ENCODE data around the gene BOC. TPM values are rescaled to one million over a fixed set of nuclear protein-coding genes. Genes with fewer than 3 reads are reported as not detected.

Gene BOC
- total and polyA plus RNA-seq, 2 of the 4 experiments (the other 2 are of a cell fraction) = 6.8 to 15.2 TPM

DNA sequence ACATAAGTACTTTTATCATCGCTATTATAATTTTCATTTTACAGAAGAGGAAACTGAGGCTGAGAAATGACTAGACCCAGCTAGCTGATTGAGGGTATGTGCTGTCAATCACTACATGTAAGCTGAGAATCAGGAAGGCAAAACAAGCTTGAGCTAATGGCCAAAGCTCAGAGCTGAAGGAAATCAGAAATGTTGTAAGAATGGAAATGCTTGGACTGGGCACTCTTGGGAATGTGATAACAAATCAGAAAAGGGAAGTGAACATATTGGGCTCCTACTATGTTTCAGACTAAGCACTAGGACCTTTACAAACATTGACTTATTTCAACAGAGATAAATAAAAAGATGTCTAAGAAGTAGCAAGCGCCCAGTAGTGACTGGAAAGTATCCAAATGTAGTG lies 33.8 kb upstream of the BOC start:
- Histone ChIP-seq H3K4me1 (ENCODE audit: control insufficient read depth, insufficient read depth, low read length) (peaks cover 8% of the 10 kb centered on the region), H3K4me2 (ENCODE audit: low read depth, low read length) (no peak overlapping the region), H3K9ac (ENCODE audit: low read depth, low read length) (no peak overlapping the region), H3K27ac (ENCODE audit: insufficient read depth, low read length) (no peak overlapping the region), H2AK5ac (ENCODE audit: low read depth, low read length) (no peak overlapping the region), H2AFZ (replicated peaks; ENCODE audit: low read length, poor library complexity) (no peak overlapping the region), H4K8ac (ENCODE audit: low read depth in 2 of 2, low read length in 2 of 2) (no peak overlapping the region), H3K79me1 (ENCODE audit: low read depth in 1 of 2, low read length in 2 of 2) (no peaks in the 10 kb centered on the region), H2BK120ac (ENCODE audit: low read depth, low read length) (no peak overlapping the region), H3K27me3 (ENCODE audit: control insufficient read depth, insufficient read depth, low read length) (peaks cover 26% of the 10 kb centered on the region), H2AK9ac (replicated peaks; ENCODE audit: low read depth, low read length, poor library complexity) (no peak overlapping the region), H2BK15ac (ENCODE audit: low read depth, low read length) (no peak overlapping the region), H4K20me1 (ENCODE audit: insufficient read depth, low read length) (no peaks in the 10 kb centered on the region), H2BK20ac (ENCODE audit: low read depth, low read length) (no peak overlapping the region), H3K18ac (ENCODE audit: low read depth, low read length) (no peak overlapping the region), H3K36me3 (ENCODE audit: control insufficient read depth, insufficient read depth, low read length) (no peaks in the 10 kb centered on the region), H3K4me3 (ENCODE audit: insufficient read depth, low read depth, low read length) (no peak overlapping the region), H4K91ac (ENCODE audit: insufficient read depth, low read depth, low read length) (no peak overlapping the region), H3K56ac (ENCODE audit: extremely low read depth, insufficient read depth, low read length) (no peak overlapping the region), H3K4ac (ENCODE audit: low read depth, low read length) (no peak overlapping the region), H2BK5ac (ENCODE audit: low read depth, low read length, poor library complexity, severe bottlenecking) (no peak overlapping the region), H3K14ac (replicated peaks; ENCODE audit: low read depth, low read length) (no peak overlapping the region), H4K5ac (ENCODE audit: low read depth, low read length) (no peak overlapping the region), H3K9me3 (ENCODE audit: control insufficient read depth, insufficient read depth, low read length) (peaks cover 6% of the 10 kb centered on the region), H3K9me1 (ENCODE audit: insufficient read depth, low read length) (no peaks in the 10 kb centered on the region; the same call in 1 of the 2 replicates), H3K23ac (ENCODE audit: low read depth, low read length) (no peak overlapping the region)
- dilution Hi-C loops (cut with HindIII; ENCODE audit: low sequenced_read_pairs, unreplicated experiment) = no loop called here
- in situ Hi-C loops (cut with MboI; ENCODE audit: low sequenced_read_pairs) = no loop called here
- ATAC-seq (ENCODE audit: low read depth) (no peak), DNase-seq (no peak)
- TF ChIP-seq CEBPB (IDR thresholded peaks at IDR 0.05; ENCODE audit: low read depth, low read length) = no peak
- TF ChIP-seq RCOR1 (IDR thresholded peaks at IDR 0.05; ENCODE audit: insufficient replicate concordance, low read length) = no peak
- TF ChIP-seq MXI1 (IDR thresholded peaks at IDR 0.05; ENCODE audit: borderline replicate concordance, low read depth, low read length) = no peak
- TF ChIP-seq CHD1 (IDR thresholded peaks at IDR 0.05; ENCODE audit: low read depth, low read length) = no peak
- TF ChIP-seq MAZ (IDR thresholded peaks at IDR 0.05; ENCODE audit: borderline replicate concordance, low read depth, low read length) = no peak
- TF ChIP-seq POLR2A (IDR thresholded peaks at IDR 0.05; ENCODE audit: low read depth, low read length) = no peak
- no peak for TF ChIP-seq FOS (IDR thresholded peaks at IDR 0.05; ENCODE audit: low read depth, low read length)
- TF ChIP-seq, protein P1, sequence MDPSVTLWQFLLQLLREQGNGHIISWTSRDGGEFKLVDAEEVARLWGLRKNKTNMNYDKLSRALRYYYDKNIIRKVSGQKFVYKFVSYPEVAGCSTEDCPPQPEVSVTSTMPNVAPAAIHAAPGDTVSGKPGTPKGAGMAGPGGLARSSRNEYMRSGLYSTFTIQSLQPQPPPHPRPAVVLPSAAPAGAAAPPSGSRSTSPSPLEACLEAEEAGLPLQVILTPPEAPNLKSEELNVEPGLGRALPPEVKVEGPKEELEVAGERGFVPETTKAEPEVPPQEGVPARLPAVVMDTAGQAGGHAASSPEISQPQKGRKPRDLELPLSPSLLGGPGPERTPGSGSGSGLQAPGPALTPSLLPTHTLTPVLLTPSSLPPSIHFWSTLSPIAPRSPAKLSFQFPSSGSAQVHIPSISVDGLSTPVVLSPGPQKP (IDR thresholded peaks at IDR 0.05; ENCODE audit: borderline replicate concordance, low read depth, low read length) = no peak
- no peak for TF ChIP-seq MAFK (IDR thresholded peaks at IDR 0.05; ENCODE audit: low read depth, low read length)
- ChIA-PET POLR2A (ENCODE audit: unreplicated experiment) (no interaction called here), CTCF (no interaction called here)
- BruUV-seq (replicated peaks) = no TSS peak
- no CpG with 5 or more reads among the region's 2 CpGs for WGBS, 2 experiments (ENCODE audit: extremely low coverage in 2 of 2, insufficient read length in 1 of 2)
- intact Hi-C loops (cut with micrococcal nuclease) = no loop called here
